Right atrium auricular region (tissue), 2 donors: Measurements from ENCODE around the gene NPAS3. TPM values are rescaled to one million over a fixed set of nuclear protein-coding genes. Genes with fewer than 3 reads are reported as not detected.

Source experiments
- DNase-seq: peaks from one replicate; pipeline ENCODE4 v3.0.0-alpha.2; 2019; ENCODE audit warnings: low spot score
- H3K27ac ChIP-seq, 2 donors: fragments of 200-600 bp; sonication (generic); 1 replicate in 1 of 2; 2 replicates in 1 of 2; pipeline ENCODE4 v1.5.1; 2016 to 2019
- H3K27me3 ChIP-seq, 2 donors: fragments of 200-600 bp; sonication (generic); one replicate each; pipeline versions ENCODE4 v1.5.1 to v1.6.0; 2017 to 2019
- H3K36me3 ChIP-seq: fragments of 200-600 bp; sonication (generic); one replicate; pipeline ENCODE4 v1.5.1; 2016
- H3K4me1 ChIP-seq, 2 donors: fragments of 200-600 bp; sonication (generic); one replicate each; pipeline versions ENCODE4 v1.5.1 to v1.6.0; 2017 to 2019
- H3K4me3 ChIP-seq, 2 donors: fragments of 200-600 bp; sonication (generic); 1 replicate in 1 of 2; 2 replicates in 1 of 2; pipeline ENCODE4 v1.5.1; 2017 to 2019; ENCODE audit warnings: mild to moderate bottlenecking in 1 of 2, moderate library complexity in 1 of 2
- H3K9me3 ChIP-seq, 2 donors: fragments of 200-600 bp; sonication (generic); one replicate each; pipeline ENCODE4 v1.5.1; 2019
- CTCF ChIP-seq, 2 donors: fragments of 200-600 bp; sonication (generic); IDR thresholded peaks; one replicate each; pipeline ENCODE4 v1.5.1; 2019; ENCODE audit warnings: antibody characterized with exemption in 2 of 2
- total RNA-seq, 2 donors: library from RNA; depleted of rRNA; stranded (reverse); fragments of >200 nt; gene quantifications; one replicate each; pipeline ENCODE4 v1.1.0, GENCODE V29; 2016

Gene NPAS3
- total RNA-seq, 2 donors from 2014 or later, result 0.67 to 1.3 TPM

GRCh38 chr14:32967421-32967820 is 28.7 kb downstream of the NPAS3 start:
- no peak overlapping the region for H3K27ac ChIP-seq
- no peak overlapping the region for H3K4me3 ChIP-seq
- H3K4me1 ChIP-seq, result no peaks in the 10 kb centered on the region
- DNase-seq, result no peak
- H3K9me3 ChIP-seq, result no peaks in the 10 kb centered on the region
- H3K27me3 ChIP-seq, result no peaks in the 10 kb centered on the region
- H3K36me3 ChIP-seq, result no peaks in the 10 kb centered on the region
- TF ChIP-seq CTCF (IDR thresholded peaks at IDR 0.05), result no peak

GRCh38 chr14:32968972-32969544 is 30.4 kb downstream of the NPAS3 start:
- no peaks in the 10 kb centered on the region for H3K36me3 ChIP-seq
- H3K9me3 ChIP-seq, result no peaks in the 10 kb centered on the region
- TF ChIP-seq CTCF (IDR thresholded peaks at IDR 0.05), result no peak
- DNase-seq, result no peak
- no peak overlapping the region for H3K4me3 ChIP-seq
- no peaks in the 10 kb centered on the region for H3K27me3 ChIP-seq
- H3K27ac ChIP-seq, result no peak overlapping the region
- no peaks in the 10 kb centered on the region for H3K4me1 ChIP-seq

- no peaks in the 10 kb centered on the region for H3K27me3 ChIP-seq
- no peaks in the 10 kb centered on the region for H3K4me1 ChIP-seq
- no peak for TF ChIP-seq CTCF (IDR thresholded peaks at IDR 0.05)
- H3K4me3 ChIP-seq, result no peak overlapping the region
- H3K27ac ChIP-seq, result no peak overlapping the region
- H3K36me3 ChIP-seq, result no peaks in the 10 kb centered on the region
- H3K9me3 ChIP-seq, result no peaks in the 10 kb centered on the region
- no peak for DNase-seq
Measured at GRCh38 chr14:32977913-32978312, 39.2 kb downstream of the NPAS3 start.

GRCh38 chr14:32978691-32979255 is 40.1 kb downstream of the NPAS3 start:
- no peak for DNase-seq
- Histone ChIP-seq H3K36me3 (no peaks in the 10 kb centered on the region), H3K4me3 (no peak overlapping the region), H3K9me3 (no peaks in the 10 kb centered on the region), H3K4me1 (no peaks in the 10 kb centered on the region), H3K27me3 (no peaks in the 10 kb centered on the region), H3K27ac (no peak overlapping the region)
- TF ChIP-seq CTCF (IDR thresholded peaks at IDR 0.05), result no peak

- no peaks in the 10 kb centered on the region for H3K4me1 ChIP-seq
- H3K27ac ChIP-seq, result no peak overlapping the region
- H3K36me3 ChIP-seq, result no peaks in the 10 kb centered on the region
- H3K9me3 ChIP-seq, result no peaks in the 10 kb centered on the region
- DNase-seq, result no peak
- H3K4me3 ChIP-seq, result no peak overlapping the region
- no peaks in the 10 kb centered on the region for H3K27me3 ChIP-seq
- TF ChIP-seq CTCF (IDR thresholded peaks at IDR 0.05), result no peak
Measured at GRCh38 chr14:32980178-32980901, 41.7 kb downstream of the NPAS3 start.
